GM18508 (cell line): ENCODE data around the gene ARID2.

Experiments used
- ATAC-seq: cut with Tn5 transposase; IDR thresholded peaks from one replicate; pipeline ENCODE4 v1.9.1; 2021; ENCODE audit warnings: moderate number of reproducible peaks; ENCODE audit not compliant: insufficient read depth, unreplicated experiment

ARID2 gene

GRCh38 chr12:45721369-45721768 is 8.1 kb upstream of the ARID2 start:
- ATAC-seq = no peak

GRCh38 chr12:45721954-45722353 is 7.6 kb upstream of the ARID2 start:
- no peak for ATAC-seq

- ATAC-seq = no peak
Observed at GRCh38 chr12:45725631-45726602, 3.6 kb upstream of the ARID2 start.

- no peak for ATAC-seq
Observed at GRCh38 chr12:45726603-45727300, 2.8 kb upstream of the ARID2 start.

- ATAC-seq = peak; percentile 58
Observed at GRCh38 chr12:45727301-45727979, 2.1 kb upstream of the ARID2 start.

- ATAC-seq = no peak
Observed at GRCh38 chr12:45727980-45728629, 1.4 kb upstream of the ARID2 start.

GRCh38 chr12:45728630-45729232 is 775 bp upstream of the ARID2 start:
- peak; percentile 33 for ATAC-seq

- no peak for ATAC-seq
Observed at GRCh38 chr12:45730084-45730347, 510 bp downstream of the ARID2 start.

- ATAC-seq = no peak
Observed at GRCh38 chr12:45730348-45731189, 1.1 kb downstream of the ARID2 start.

- ATAC-seq = no peak
Observed at GRCh38 chr12:45731190-45731775, 1.8 kb downstream of the ARID2 start.

- no peak for ATAC-seq
Observed at GRCh38 chr12:45732250-45732649, 2.7 kb downstream of the ARID2 start.

- ATAC-seq = no peak
Observed at GRCh38 chr12:45732936-45733335, 3.4 kb downstream of the ARID2 start.

GRCh38 chr12:45737638-45738037 is 8.1 kb downstream of the ARID2 start:
- ATAC-seq = no peak

- no peak for ATAC-seq
Observed at GRCh38 chr12:45742590-45742989, 13.1 kb downstream of the ARID2 start.

- ATAC-seq = no peak
Observed at GRCh38 chr12:45743247-45743646, 13.7 kb downstream of the ARID2 start.

- ATAC-seq = no peak
Observed at GRCh38 chr12:45745861-45746277, 16.4 kb downstream of the ARID2 start.

- ATAC-seq = no peak
Observed at GRCh38 chr12:45756666-45757065, 27.2 kb downstream of the ARID2 start.

- ATAC-seq = no peak
Observed at GRCh38 chr12:45757172-45757571, 27.7 kb downstream of the ARID2 start.

GRCh38 chr12:45760333-45760732 is 30.8 kb downstream of the ARID2 start:
- ATAC-seq = no peak
